Keratinocyte (primary cell): ENCODE measurements around the gene KRTAP5-4. TPM values are rescaled to one million over a fixed set of nuclear protein-coding genes. Genes with fewer than 3 reads are reported as not detected.

Experiments
- DNase-seq: peaks from one replicate; pipeline ENCODE4 v3.0.0-alpha.2; 2011; ENCODE audit warnings: low read depth, missing footprints, low spot score
- FAIRE-seq: peaks from 2 replicates; lab custom pipeline; 2011; peaks lifted over from hg19 to GRCh38; lab: Jason Lieb, UNC
- H2AFZ ChIP-seq: 2 replicates; pipeline ENCODE4 v1.6.0; 2012; ENCODE audit warnings: low read length, control low read depth, inconsistent platforms; ENCODE audit not compliant: control insufficient read depth
- H3K27ac ChIP-seq: 2 replicates; pipeline ENCODE4 v1.5.1; 2011; ENCODE audit warnings: low read length; ENCODE audit not compliant: control insufficient read depth, insufficient read depth
- H3K27me3 ChIP-seq: 3 replicates; pipeline ENCODE4 v1.6.0; 2011; ENCODE audit warnings: low read length; ENCODE audit not compliant: control insufficient read depth, insufficient read depth; ENCODE audit errors: extremely low read depth
- H3K36me3 ChIP-seq, 2 experiments: 2 replicates in 1 of 2; 3 replicates in 1 of 2; pipeline ENCODE4 v1.5.1; 2011; ENCODE audit warnings: low read length in 2 of 2, mild to moderate bottlenecking in 1 of 2; ENCODE audit not compliant: control insufficient read depth in 2 of 2, insufficient read depth in 2 of 2; ENCODE audit errors: extremely low read depth in 1 of 2
- H3K4me1 ChIP-seq: 3 replicates; pipeline ENCODE4 v1.5.1; 2011; ENCODE audit warnings: low read length; ENCODE audit not compliant: control insufficient read depth, insufficient read depth; ENCODE audit errors: extremely low read depth
- H3K4me2 ChIP-seq: 3 replicates; pipeline ENCODE4 v1.6.0; 2011; ENCODE audit warnings: low read depth, low read length; ENCODE audit not compliant: control insufficient read depth, insufficient read depth; ENCODE audit errors: extremely low read depth
- H3K4me3 ChIP-seq, 3 experiments: fragments of 200-600 bp in 1 of 3; sonication (generic) in 1 of 3; 2 replicates in 2 of 3; 3 replicates in 1 of 3; pipeline ENCODE4 v1.5.1; 2011 to 2016; ENCODE audit warnings: low read length in 3 of 3, mild to moderate bottlenecking in 3 of 3, control low read depth in 2 of 3, inconsistent platforms in 1 of 3, low read depth in 1 of 3, mixed read lengths in 1 of 3, mixed run types in 1 of 3, moderate library complexity in 1 of 3; ENCODE audit not compliant: control insufficient read depth in 2 of 3, insufficient read depth in 2 of 3; ENCODE audit errors: extremely low read depth in 1 of 3
- H3K79me2 ChIP-seq: 2 replicates; pipeline ENCODE4 v1.6.0; 2012; ENCODE audit warnings: low read length; ENCODE audit not compliant: control insufficient read depth, insufficient read depth
- H3K9ac ChIP-seq: 3 replicates; pipeline ENCODE4 v1.6.0; 2011; ENCODE audit warnings: low read length; ENCODE audit not compliant: control insufficient read depth, insufficient read depth; ENCODE audit errors: extremely low read depth
- H3K9me1 ChIP-seq: 3 replicates; pipeline ENCODE4 v1.6.0; 2011; ENCODE audit warnings: low read length; ENCODE audit not compliant: control insufficient read depth, insufficient read depth; ENCODE audit errors: extremely low read depth
- H3K9me3 ChIP-seq: 2 replicates; pipeline ENCODE4 v1.5.1; 2012; ENCODE audit warnings: low read depth, low read length; ENCODE audit not compliant: control insufficient read depth
- H4K20me1 ChIP-seq: 3 replicates; pipeline ENCODE4 v1.6.0; 2011; ENCODE audit warnings: low read length; ENCODE audit not compliant: control insufficient read depth, insufficient read depth; ENCODE audit errors: extremely low read depth
- EZH2 ChIP-seq: IDR thresholded peaks from one replicate; pipeline ENCODE4 v1.6.1; 2012; ENCODE audit warnings: inconsistent platforms, mild to moderate bottlenecking, low read length, moderate library complexity
- dilution Hi-C: fragments of 300-500 bp; cut with MboI; formaldehyde crosslinking; loops from one replicate; pipeline ENCODE4 v1.7.0; 2020; ENCODE audit warnings: low sequenced_read_pairs; ENCODE audit not compliant: extremely low pct_ligation_motif_present
- polyA plus RNA-seq, 5 experiments: library from polyadenylated mRNA; depleted of rRNA in 3 of 5; stranded (reverse) in 3 of 5; stranded (forward) in 1 of 5; unstranded in 1 of 5; fragments of >200 nt; gene quantifications; 1 replicate in 1 of 5; 2 replicates in 3 of 5; 3 replicates in 1 of 5; pipeline versions ENCODE4 v1.2.1 to v1.2.3, GENCODE V29; 2011 to 2012; ENCODE audit warnings: missing spikeins in 2 of 5, low read depth in 1 of 5, low replicate concordance in 1 of 5
- TF ChIP-seq, protein P1 (sequence below), 3 experiments: IDR thresholded peaks in 1 of 3; conservative IDR thresholded peaks in 1 of 3; optimal IDR thresholded peaks in 1 of 3; 2 replicates in 2 of 3; 3 replicates in 1 of 3; pipeline versions ENCODE3 to v1.5.1; 2011; ENCODE audit warnings: low read length in 3 of 3, mild to moderate bottlenecking in 3 of 3, moderate library complexity in 2 of 3, control low read depth in 1 of 3, inconsistent platforms in 1 of 3; ENCODE audit not compliant: insufficient read depth in 2 of 3; ENCODE audit errors: extremely low read depth in 1 of 3

The KRTAP5-4 gene
- polyA plus RNA-seq, 1 donor (not counting 4 experiments of a cell fraction or from before 2014, with no cell fraction given) = not detected

DNA sequence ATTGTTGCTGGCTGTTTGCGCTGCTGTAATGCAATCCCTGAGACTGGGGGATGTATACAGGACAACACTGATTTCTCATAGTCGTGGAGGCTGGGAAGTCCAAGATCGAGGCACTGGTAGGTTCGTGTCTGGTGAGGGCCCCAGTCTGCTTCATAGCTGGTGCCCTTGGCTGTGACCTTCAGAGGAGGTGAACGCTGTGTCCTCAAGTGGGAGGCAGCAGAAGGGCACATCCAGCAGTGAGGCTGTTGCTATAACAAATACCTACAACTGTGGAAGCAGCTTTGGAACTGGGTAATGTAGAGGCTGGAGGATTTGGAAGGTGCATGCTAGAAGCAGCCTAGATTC lies 29.0 kb upstream of the KRTAP5-4 start:
- Histone ChIP-seq H3K79me2 (no peaks in the 10 kb centered on the region), H2AFZ (no peak overlapping the region), H3K4me3 (no peak overlapping the region), H3K9me1 (no peaks in the 10 kb centered on the region), H3K9me3 (no peaks in the 10 kb centered on the region), H3K4me2 (no peak overlapping the region), H4K20me1 (no peaks in the 10 kb centered on the region), H3K9ac (no peak overlapping the region), H3K27ac (no peak overlapping the region), H3K27me3 (no peaks in the 10 kb centered on the region), H3K36me3 (no peaks in the 10 kb centered on the region), H3K4me1 (peaks cover 18% of the 10 kb centered on the region)
- TF ChIP-seq, protein P1, sequence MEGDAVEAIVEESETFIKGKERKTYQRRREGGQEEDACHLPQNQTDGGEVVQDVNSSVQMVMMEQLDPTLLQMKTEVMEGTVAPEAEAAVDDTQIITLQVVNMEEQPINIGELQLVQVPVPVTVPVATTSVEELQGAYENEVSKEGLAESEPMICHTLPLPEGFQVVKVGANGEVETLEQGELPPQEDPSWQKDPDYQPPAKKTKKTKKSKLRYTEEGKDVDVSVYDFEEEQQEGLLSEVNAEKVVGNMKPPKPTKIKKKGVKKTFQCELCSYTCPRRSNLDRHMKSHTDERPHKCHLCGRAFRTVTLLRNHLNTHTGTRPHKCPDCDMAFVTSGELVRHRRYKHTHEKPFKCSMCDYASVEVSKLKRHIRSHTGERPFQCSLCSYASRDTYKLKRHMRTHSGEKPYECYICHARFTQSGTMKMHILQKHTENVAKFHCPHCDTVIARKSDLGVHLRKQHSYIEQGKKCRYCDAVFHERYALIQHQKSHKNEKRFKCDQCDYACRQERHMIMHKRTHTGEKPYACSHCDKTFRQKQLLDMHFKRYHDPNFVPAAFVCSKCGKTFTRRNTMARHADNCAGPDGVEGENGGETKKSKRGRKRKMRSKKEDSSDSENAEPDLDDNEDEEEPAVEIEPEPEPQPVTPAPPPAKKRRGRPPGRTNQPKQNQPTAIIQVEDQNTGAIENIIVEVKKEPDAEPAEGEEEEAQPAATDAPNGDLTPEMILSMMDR (optimal IDR thresholded peaks at IDR 0.05 in 1 of 3, IDR thresholded peaks at IDR 0.05 in 1 of 3, conservative IDR thresholded peaks at IDR 0.05 in 1 of 3; ENCODE audit: extremely low read depth in 1 of 3, insufficient read depth in 2 of 3, low read length in 3 of 3) = no peak
- TF ChIP-seq EZH2 = no peak
- dilution Hi-C loops = no loop called here
- no peak for FAIRE-seq
- no peak for DNase-seq

GRCh38 chr11:1650034-1650917 lies 28.3 kb upstream of the KRTAP5-4 start:
- TF ChIP-seq EZH2 = no peak
- TF ChIP-seq, protein P1 (optimal IDR thresholded peaks at IDR 0.05 in 1 of 3, IDR thresholded peaks at IDR 0.05 in 1 of 3, conservative IDR thresholded peaks at IDR 0.05 in 1 of 3; ENCODE audit: extremely low read depth in 1 of 3, insufficient read depth in 2 of 3, low read length in 3 of 3) = no peak
- Histone ChIP-seq H3K9ac (no peak overlapping the region), H2AFZ (peak overlapping the region; percentile 34), H3K4me1 (peaks cover 13% of the 10 kb centered on the region), H3K9me1 (no peaks in the 10 kb centered on the region), H3K79me2 (no peaks in the 10 kb centered on the region), H3K4me2 (peak overlapping the region; percentile 36), H3K4me3 (no peak overlapping the region), H4K20me1 (no peaks in the 10 kb centered on the region), H3K36me3 (no peaks in the 10 kb centered on the region), H3K27ac (no peak overlapping the region), H3K9me3 (no peaks in the 10 kb centered on the region), H3K27me3 (no peaks in the 10 kb centered on the region)
- no peak for DNase-seq
- peak; percentile 79 for FAIRE-seq
- dilution Hi-C loops = no loop called here
